SH-SY5Y (cell line): ENCODE data around the gene TRIO.

Experiments used
- GATA2 ChIP-seq: IDR thresholded peaks from 2 replicates; pipeline ENCODE4 v1.6.1; 2011; ENCODE audit warnings: mild to moderate bottlenecking, low read depth, low read length
- GATA3 ChIP-seq: IDR thresholded peaks from 2 replicates; pipeline ENCODE4 v1.6.1; 2011; ENCODE audit warnings: low read depth, mild to moderate bottlenecking, low read length, moderate library complexity

DNA sequence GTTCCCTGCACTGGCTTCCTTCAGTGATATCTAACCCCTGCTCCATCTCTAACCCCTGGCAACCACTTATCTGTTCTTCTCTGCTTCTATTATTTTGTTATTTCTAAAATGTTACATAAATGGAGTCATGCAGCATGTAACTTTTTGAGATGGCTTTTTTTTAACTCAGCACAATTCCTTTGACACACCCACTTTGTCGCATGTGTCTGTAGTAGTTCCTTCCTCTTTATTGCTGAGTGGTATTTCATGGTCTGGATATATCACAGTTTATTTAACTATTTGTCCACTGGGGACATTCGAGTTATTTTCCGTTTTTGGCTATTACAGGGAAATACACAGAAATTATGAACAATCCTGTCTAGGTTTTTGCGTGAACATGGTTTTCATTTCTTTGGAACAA, 200.2 kb downstream of the TRIO start:
- TF ChIP-seq GATA3: no peak
- TF ChIP-seq GATA2: no peak
